ENCODE data around the gene TXK. TPM values are rescaled to one million over a fixed set of nuclear protein-coding genes. Genes with fewer than 3 reads are reported as not detected.

Gene TXK
- polyA plus RNA-seq, 1 of the 3 experiments (the other 2 are of a cell fraction), result 0.61 TPM

GRCh38 chr4:48042979-48043461 lies 91.0 kb downstream of the TXK start:
- Histone ChIP-seq H3K27me3 (ENCODE audit: insufficient read depth) (no peaks in the 10 kb centered on the region), H3K4me3 (ENCODE audit: low read depth in 2 of 2, low read length in 1 of 2) (no peak overlapping the region), H3K27ac (ENCODE audit: low read depth in 2 of 2, low read length in 1 of 2) (no peak overlapping the region), H3K79me2 (ENCODE audit: insufficient read depth) (no peaks in the 10 kb centered on the region), H3K9ac (no peak overlapping the region), H3K9me3 (no peaks in the 10 kb centered on the region), H3K4me2 (no peak overlapping the region), H3K4me1 (ENCODE audit: control insufficient read depth in 1 of 2, insufficient read depth in 2 of 2, low read depth in 1 of 2, low read length in 1 of 2) (peaks cover 0 to 7% of the 10 kb centered on the region in 2 experiments; a peak in 1 of 4 replicates), H3F3A (replicated peaks; ENCODE audit: insufficient read depth) (no peaks in the 10 kb centered on the region), H2AFZ (ENCODE audit: low read depth) (no peak overlapping the region), H3K36me3 (replicated peaks in 1 of 2; ENCODE audit: control insufficient read depth in 1 of 2, insufficient read depth in 2 of 2, low read length in 1 of 2) (no peaks in the 10 kb centered on the region), H4K20me1 (ENCODE audit: insufficient read depth) (no peaks in the 10 kb centered on the region), H3K9me2 (no peaks in the 10 kb centered on the region)
- ChIA-PET CTCF (interaction anchor here (0.9 to 1.8 kb wide), 4 partner anchors 9 to 44 kb away, joined by 3 to 5 read pairs (median 4); no protein-coding TSS in a partner anchor), POLR2A (no interaction called here)
- no peak for DNase-seq
- WGBS (ENCODE audit: low lambda C conversion rate), result 72% methylated on average over 3 of the region's 3 CpGs
- TF ChIP-seq GATA2 (CRISPR knock-in tag; IDR thresholded peaks at IDR 0.05) (no peak), FOSL2 (IDR thresholded peaks at IDR 0.05; ENCODE audit: borderline replicate concordance, low read depth) (no peak), FOXM1 (IDR thresholded peaks at IDR 0.05; ENCODE audit: low read depth) (no peak)

- Histone ChIP-seq H3K27ac (ENCODE audit: low read depth in 2 of 2, low read length in 1 of 2) (no peak overlapping the region), H3K9me3 (no peaks in the 10 kb centered on the region), H3K4me1 (ENCODE audit: control insufficient read depth in 1 of 2, insufficient read depth in 2 of 2, low read depth in 1 of 2, low read length in 1 of 2) (no peaks in the 10 kb centered on the region), H3K9me2 (no peaks in the 10 kb centered on the region), H3F3A (replicated peaks; ENCODE audit: insufficient read depth) (no peaks in the 10 kb centered on the region), H3K9ac (no peak overlapping the region), H3K4me2 (no peak overlapping the region), H3K36me3 (replicated peaks in 1 of 2; ENCODE audit: control insufficient read depth in 1 of 2, insufficient read depth in 2 of 2, low read length in 1 of 2) (no peaks in the 10 kb centered on the region), H3K79me2 (ENCODE audit: insufficient read depth) (no peaks in the 10 kb centered on the region), H3K4me3 (ENCODE audit: low read depth in 2 of 2, low read length in 1 of 2) (no peak overlapping the region), H4K20me1 (ENCODE audit: insufficient read depth) (no peaks in the 10 kb centered on the region), H3K27me3 (ENCODE audit: insufficient read depth) (no peaks in the 10 kb centered on the region), H2AFZ (ENCODE audit: low read depth) (no peak overlapping the region)
- DNase-seq, result no peak
- ChIA-PET POLR2A (no interaction called here), CTCF (interaction anchor here (0.9 kb wide), 1 partner anchor 8 kb away, joined by 3 read pairs; no protein-coding TSS in a partner anchor)
- whole genome bisulfite sequencing (ENCODE audit: low lambda C conversion rate), result 84% methylated on average over 4 of the region's 4 CpGs
- TF ChIP-seq RFX5 (IDR thresholded peaks at IDR 0.05; ENCODE audit: low read length), result no peak
- no peak for TF ChIP-seq REST (IDR thresholded peaks at IDR 0.05; ENCODE audit: low read depth, low read length)
- TF ChIP-seq MXI1 (IDR thresholded peaks at IDR 0.05; ENCODE audit: low read depth, low read length), result no peak
- no peak for TF ChIP-seq POLR2AphosphoS5 (IDR thresholded peaks at IDR 0.05; ENCODE audit: low read depth, low read length)
- no peak for TF ChIP-seq SIN3A (IDR thresholded peaks at IDR 0.05; ENCODE audit: borderline replicate concordance, low read depth, low read length)
- TF ChIP-seq, protein P1, sequence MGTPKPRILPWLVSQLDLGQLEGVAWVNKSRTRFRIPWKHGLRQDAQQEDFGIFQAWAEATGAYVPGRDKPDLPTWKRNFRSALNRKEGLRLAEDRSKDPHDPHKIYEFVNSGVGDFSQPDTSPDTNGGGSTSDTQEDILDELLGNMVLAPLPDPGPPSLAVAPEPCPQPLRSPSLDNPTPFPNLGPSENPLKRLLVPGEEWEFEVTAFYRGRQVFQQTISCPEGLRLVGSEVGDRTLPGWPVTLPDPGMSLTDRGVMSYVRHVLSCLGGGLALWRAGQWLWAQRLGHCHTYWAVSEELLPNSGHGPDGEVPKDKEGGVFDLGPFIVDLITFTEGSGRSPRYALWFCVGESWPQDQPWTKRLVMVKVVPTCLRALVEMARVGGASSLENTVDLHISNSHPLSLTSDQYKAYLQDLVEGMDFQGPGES (IDR thresholded peaks at IDR 0.05; ENCODE audit: low read depth, low read length), result no peak
- TF ChIP-seq CHD2 (IDR thresholded peaks at IDR 0.05; ENCODE audit: low read length, partially characterized antibody), result no peak
- TF ChIP-seq GATA2 (CRISPR knock-in tag; IDR thresholded peaks at IDR 0.05), result no peak
- TF ChIP-seq SMC3 (IDR thresholded peaks at IDR 0.05; ENCODE audit: low read depth, low read length), result no peak
- no peak for TF ChIP-seq FOSL2 (IDR thresholded peaks at IDR 0.05; ENCODE audit: borderline replicate concordance, low read depth)
- TF ChIP-seq, protein P2, sequence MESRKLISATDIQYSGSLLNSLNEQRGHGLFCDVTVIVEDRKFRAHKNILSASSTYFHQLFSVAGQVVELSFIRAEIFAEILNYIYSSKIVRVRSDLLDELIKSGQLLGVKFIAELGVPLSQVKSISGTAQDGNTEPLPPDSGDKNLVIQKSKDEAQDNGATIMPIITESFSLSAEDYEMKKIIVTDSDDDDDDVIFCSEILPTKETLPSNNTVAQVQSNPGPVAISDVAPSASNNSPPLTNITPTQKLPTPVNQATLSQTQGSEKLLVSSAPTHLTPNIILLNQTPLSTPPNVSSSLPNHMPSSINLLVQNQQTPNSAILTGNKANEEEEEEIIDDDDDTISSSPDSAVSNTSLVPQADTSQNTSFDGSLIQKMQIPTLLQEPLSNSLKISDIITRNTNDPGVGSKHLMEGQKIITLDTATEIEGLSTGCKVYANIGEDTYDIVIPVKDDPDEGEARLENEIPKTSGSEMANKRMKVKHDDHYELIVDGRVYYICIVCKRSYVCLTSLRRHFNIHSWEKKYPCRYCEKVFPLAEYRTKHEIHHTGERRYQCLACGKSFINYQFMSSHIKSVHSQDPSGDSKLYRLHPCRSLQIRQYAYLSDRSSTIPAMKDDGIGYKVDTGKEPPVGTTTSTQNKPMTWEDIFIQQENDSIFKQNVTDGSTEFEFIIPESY (IDR thresholded peaks at IDR 0.05; ENCODE audit: borderline replicate concordance, low read depth), result no peak
- TF ChIP-seq TCF12 (IDR thresholded peaks at IDR 0.05), result no peak
- no peak for TF ChIP-seq YY1 (IDR thresholded peaks at IDR 0.05; ENCODE audit: low read depth)
- TF ChIP-seq FOXM1 (IDR thresholded peaks at IDR 0.05; ENCODE audit: low read depth), result no peak
- TF ChIP-seq RAD21 (IDR thresholded peaks at IDR 0.05; ENCODE audit: low read length), result no peak
- TF ChIP-seq ELF1 (IDR thresholded peaks at IDR 0.05), result no peak
- no peak for TF ChIP-seq EP300 (IDR thresholded peaks at IDR 0.05; ENCODE audit: borderline replicate concordance in 1 of 2, low read depth in 1 of 2, low read length in 1 of 2)
- no peak for TF ChIP-seq RCOR1 (IDR thresholded peaks at IDR 0.05; ENCODE audit: low read length)
- TF ChIP-seq FOXJ3 (CRISPR knock-in tag; IDR thresholded peaks at IDR 0.05), result no peak
Observed at GRCh38 chr4:48041535-48042137, 92.4 kb downstream of the TXK start.
